GM08714 (cell line): ENCODE data around the gene ANGPTL4.
"Not testable (repeated sequence)": the region's sequence is repeated elsewhere in the genome, so short reads cannot be mapped to it uniquely, and the experiment has no call there.

Experiments used
- H3K4me3 ChIP-seq: fragments of 200-500 bp; sonication (Bioruptor generic); 2 replicates; pipeline ENCODE4 v1.5.1; 2014; ENCODE audit warnings: mild to moderate bottlenecking, low read length, inconsistent platforms
- ZNF274 ChIP-seq: IDR thresholded peaks from 2 replicates; pipeline ENCODE4 v1.6.1; 2012; ENCODE audit warnings: mild to moderate bottlenecking, low read depth, low read length

Gene ANGPTL4

GRCh38 chr19:8367327-8368001 lies 3.5 kb downstream of the ANGPTL4 start:
- H3K4me3 ChIP-seq: no peak overlapping the region
- TF ChIP-seq ZNF274: no peak

GRCh38 chr19:8370176-8371010 lies 6.4 kb downstream of the ANGPTL4 start:
- no peak overlapping the region for H3K4me3 ChIP-seq
- no peak for TF ChIP-seq ZNF274

GRCh38 chr19:8371011-8371804 lies 7.3 kb downstream of the ANGPTL4 start:
- no peak for TF ChIP-seq ZNF274
- no peak overlapping the region for H3K4me3 ChIP-seq

GRCh38 chr19:8373867-8374813 lies 10.2 kb downstream of the ANGPTL4 start:
- no peak overlapping the region for H3K4me3 ChIP-seq

GRCh38 chr19:8375766-8376165 lies 11.8 kb downstream of the ANGPTL4 start:
- not testable (repeated sequence) for H3K4me3 ChIP-seq

More at GRCh38 chr19:8373867-8374813, 10.2 kb downstream of the ANGPTL4 start:
- TF ChIP-seq ZNF274: no peak

- H3K4me3 ChIP-seq: not testable (repeated sequence)
These were observed 12.5 kb downstream of the ANGPTL4 start for GRCh38 chr19:8376373-8376974.

- TF ChIP-seq ZNF274: no peak
These were observed 13.6 kb downstream of the ANGPTL4 start for GRCh38 chr19:8377598-8377997.

GRCh38 chr19:8379156-8379891 lies 15.4 kb downstream of the ANGPTL4 start:
- H3K4me3 ChIP-seq: not testable (repeated sequence)

More at GRCh38 chr19:8377598-8377997, 13.6 kb downstream of the ANGPTL4 start:
- H3K4me3 ChIP-seq: no peak overlapping the region

- not testable (repeated sequence) for H3K4me3 ChIP-seq
These were observed 20.6 kb downstream of the ANGPTL4 start for GRCh38 chr19:8384569-8384968.

- not testable (repeated sequence) for H3K4me3 ChIP-seq
These were observed 21.1 kb downstream of the ANGPTL4 start for GRCh38 chr19:8385103-8385502.

GRCh38 chr19:8385566-8385965 lies 21.6 kb downstream of the ANGPTL4 start:
- H3K4me3 ChIP-seq: not testable (repeated sequence)

GRCh38 chr19:8386419-8386818 lies 22.5 kb downstream of the ANGPTL4 start:
- H3K4me3 ChIP-seq: not testable (repeated sequence)

GRCh38 chr19:8386990-8387389 lies 23.0 kb downstream of the ANGPTL4 start:
- TF ChIP-seq ZNF274: no peak

More at GRCh38 chr19:8386990-8387389, 23.0 kb downstream of the ANGPTL4 start:
- no peak overlapping the region for H3K4me3 ChIP-seq
